Sigmoid colon (tissue), 7 donors: ENCODE data around the gene GPR65. TPM values are rescaled to one million over a fixed set of nuclear protein-coding genes. Genes with fewer than 3 reads are reported as not detected.

Experiments used
- DNase-seq: peaks from one replicate; pipeline ENCODE4 v3.0.0-alpha.2; 2019
- H3K27ac ChIP-seq, 4 donors: fragments of 200-600 bp; sonication (generic); one replicate each; pipeline ENCODE4 v1.5.1; 2016 to 2019; ENCODE audit warnings: mild to moderate bottlenecking in 1 of 4
- H3K27me3 ChIP-seq, 3 donors: fragments of 200-600 bp; sonication (generic); one replicate each; pipeline ENCODE4 v1.5.1; 2019; ENCODE audit warnings: mild to moderate bottlenecking in 1 of 3
- H3K36me3 ChIP-seq, 4 donors: fragments of 200-600 bp; sonication (generic); one replicate each; pipeline ENCODE4 v1.5.1; 2016 to 2019
- H3K4me1 ChIP-seq, 4 donors: fragments of 200-600 bp; sonication (generic); one replicate each; pipeline ENCODE4 v1.5.1; 2017 to 2019
- H3K4me3 ChIP-seq, 4 donors: fragments of 200-600 bp; sonication (generic); one replicate each; pipeline ENCODE4 v1.5.1; 2017 to 2019; ENCODE audit warnings: mild to moderate bottlenecking in 2 of 4, moderate library complexity in 1 of 4
- H3K9me3 ChIP-seq, 4 donors: fragments of 200-600 bp in 3 of 4; sonication (generic) in 3 of 4; one replicate each; pipeline versions ENCODE4 v1.5.1 to v1.6.1; 2013 to 2019
- EP300 ChIP-seq, 4 donors: sonication (generic); formaldehyde crosslinking; IDR thresholded peaks; one replicate each; pipeline ENCODE4 v1.6.1; 2017; ENCODE audit warnings: antibody characterized with exemption in 4 of 4
- POLR2A ChIP-seq, 2 donors: fragments of 450-650 bp; IDR thresholded peaks; one replicate each; pipeline ENCODE4 v1.6.1; 2016; ENCODE audit warnings: antibody characterized with exemption in 2 of 2, mild to moderate bottlenecking in 2 of 2, moderate library complexity in 2 of 2
- POLR2AphosphoS5 ChIP-seq, 4 donors: sonication (generic); formaldehyde crosslinking; IDR thresholded peaks; one replicate each; pipeline ENCODE4 v1.6.1; 2017; ENCODE audit warnings: antibody characterized with exemption in 4 of 4
- WGBS, 2 donors: extraction: QIAGEN DNeasy Blood & Tissue Kit; methylation state at CpG; one replicate each; pipeline ENCODE4 v1.1.7; 2013; 5-methylcytosine and 5-hydroxymethylcytosine counted together
- intact Hi-C: fragments of 100-400 bp; cut with DNase I; formaldehyde crosslinking; loops from one replicate; pipeline ENCODE4 v1.15.1; 2023
- polyA plus RNA-seq, 3 donors: library from polyadenylated mRNA; stranded (reverse); fragments of 200-250 nt; gene quantifications; one replicate each; pipeline ENCODE4 v1.2.3, GENCODE V29; 2013
- total RNA-seq, 4 donors: library from RNA; depleted of rRNA; stranded (reverse); fragments of >200 nt; gene quantifications; one replicate each; pipeline ENCODE4 v1.1.0, GENCODE V29; 2016
- TF ChIP-seq, protein P1 (sequence below), 4 experiments: fragments of 450-650 bp in 3 of 4; fragments of 200-600 bp in 1 of 4; IDR thresholded peaks; one replicate each; pipeline ENCODE4 v1.5.1; 2016 to 2019; ENCODE audit warnings: antibody characterized with exemption in 4 of 4, mild to moderate bottlenecking in 3 of 4, moderate library complexity in 2 of 4
- donor health status: healthy with polysubstance abuse.
- donor health status: Bipolar disorder and iron deficiency.
- donor health status: healthy.

GPR65 gene
- total and polyA plus RNA-seq, 7 donors, result 0.92 to 3.2 (median 1.4) TPM

DNA sequence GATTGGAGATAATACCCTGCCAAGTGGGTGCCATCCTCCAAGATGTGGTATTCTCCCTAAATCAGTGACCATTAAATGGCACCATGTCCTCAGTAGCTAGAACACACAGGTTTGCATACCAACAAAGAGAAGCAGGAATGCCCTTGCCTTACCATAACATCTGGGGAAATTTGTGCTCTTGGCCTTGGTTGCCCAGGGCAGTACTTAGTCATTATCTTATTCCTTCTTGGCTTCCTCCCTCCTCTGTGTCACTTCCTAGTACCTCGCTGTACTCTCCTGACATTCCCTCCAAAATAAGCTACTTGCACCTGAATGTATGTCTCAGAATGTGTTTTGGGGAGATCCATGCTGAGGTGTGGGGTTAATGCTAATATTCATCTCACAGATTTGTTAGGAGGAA is 43.4 kb downstream of the GPR65 start:
- Histone ChIP-seq H3K27me3 (no peaks in the 10 kb centered on the region), H3K9me3 (no peaks in the 10 kb centered on the region), H3K4me1 (no peaks in the 10 kb centered on the region), H3K27ac (peak overlapping the region in 1 of 4 donors; percentile 1), H3K4me3 (no peak overlapping the region), H3K36me3 (no peaks in the 10 kb centered on the region)
- TF ChIP-seq POLR2A (IDR thresholded peaks at IDR 0.05) (no peak), EP300 (IDR thresholded peaks at IDR 0.05) (no peak), POLR2AphosphoS5 (IDR thresholded peaks at IDR 0.05) (no peak)
- TF ChIP-seq, protein P1, sequence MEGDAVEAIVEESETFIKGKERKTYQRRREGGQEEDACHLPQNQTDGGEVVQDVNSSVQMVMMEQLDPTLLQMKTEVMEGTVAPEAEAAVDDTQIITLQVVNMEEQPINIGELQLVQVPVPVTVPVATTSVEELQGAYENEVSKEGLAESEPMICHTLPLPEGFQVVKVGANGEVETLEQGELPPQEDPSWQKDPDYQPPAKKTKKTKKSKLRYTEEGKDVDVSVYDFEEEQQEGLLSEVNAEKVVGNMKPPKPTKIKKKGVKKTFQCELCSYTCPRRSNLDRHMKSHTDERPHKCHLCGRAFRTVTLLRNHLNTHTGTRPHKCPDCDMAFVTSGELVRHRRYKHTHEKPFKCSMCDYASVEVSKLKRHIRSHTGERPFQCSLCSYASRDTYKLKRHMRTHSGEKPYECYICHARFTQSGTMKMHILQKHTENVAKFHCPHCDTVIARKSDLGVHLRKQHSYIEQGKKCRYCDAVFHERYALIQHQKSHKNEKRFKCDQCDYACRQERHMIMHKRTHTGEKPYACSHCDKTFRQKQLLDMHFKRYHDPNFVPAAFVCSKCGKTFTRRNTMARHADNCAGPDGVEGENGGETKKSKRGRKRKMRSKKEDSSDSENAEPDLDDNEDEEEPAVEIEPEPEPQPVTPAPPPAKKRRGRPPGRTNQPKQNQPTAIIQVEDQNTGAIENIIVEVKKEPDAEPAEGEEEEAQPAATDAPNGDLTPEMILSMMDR (IDR thresholded peaks at IDR 0.05), result no peak
- DNase-seq, result no peak
- WGBS, 2 donors, result 88 to 93% methylated on average over 1 of the region's 1 CpG
- intact Hi-C loops, result no loop called here

DNA sequence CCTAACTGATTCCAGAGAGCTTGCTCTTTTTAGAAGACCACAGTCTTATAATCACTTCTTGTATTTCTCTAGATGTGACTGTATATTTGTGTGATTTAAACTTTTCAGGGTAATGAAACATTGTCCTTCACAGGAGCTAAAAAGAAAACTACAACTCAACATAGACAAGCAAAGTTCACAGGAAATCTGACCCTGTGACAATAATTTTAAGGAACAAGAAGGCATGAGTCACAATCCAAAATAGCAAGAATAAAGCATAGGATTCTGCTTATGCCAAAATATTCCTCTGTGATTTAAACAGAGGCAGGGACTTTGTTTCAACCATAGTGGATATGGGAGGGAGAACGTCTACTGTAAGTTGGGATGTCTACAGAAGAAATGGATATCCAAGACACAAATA is 44.3 kb downstream of the GPR65 start:
- Histone ChIP-seq H3K27me3 (no peaks in the 10 kb centered on the region), H3K4me1 (no peaks in the 10 kb centered on the region), H3K27ac (peak overlapping the region in 1 of 4 donors; percentile 1), H3K9me3 (no peaks in the 10 kb centered on the region), H3K4me3 (no peak overlapping the region), H3K36me3 (no peaks in the 10 kb centered on the region)
- WGBS, 2 donors, result 84 to 85% methylated on average over 1 of the region's 1 CpG
- no peak for DNase-seq
- intact Hi-C loops, result no loop called here
- TF ChIP-seq POLR2A (IDR thresholded peaks at IDR 0.05), result no peak
- TF ChIP-seq POLR2AphosphoS5 (IDR thresholded peaks at IDR 0.05), result no peak
- TF ChIP-seq, protein P1 (IDR thresholded peaks at IDR 0.05), result no peak
- no peak for TF ChIP-seq EP300 (IDR thresholded peaks at IDR 0.05)

DNA sequence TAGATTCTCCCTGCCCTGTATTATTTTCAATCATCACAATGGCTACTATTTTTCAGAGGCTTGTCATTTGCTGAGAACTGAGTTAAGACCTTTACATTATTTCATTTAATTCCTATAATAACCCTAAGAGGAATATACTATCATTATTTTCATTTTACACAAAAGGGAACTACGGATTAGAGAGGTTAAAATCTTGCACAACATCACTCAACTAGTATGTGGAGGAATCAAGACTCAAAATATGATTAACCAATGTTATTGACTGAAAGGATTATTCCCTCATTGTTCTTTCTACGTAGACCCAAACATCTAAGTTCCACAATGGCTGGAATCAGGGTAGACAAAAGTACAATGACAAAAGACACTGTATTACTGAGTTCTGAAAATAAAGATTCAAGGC is 45.0 kb downstream of the GPR65 start:
- H3K4me1 ChIP-seq, result no peaks in the 10 kb centered on the region
- no peaks in the 10 kb centered on the region for H3K9me3 ChIP-seq
- H3K4me3 ChIP-seq, result no peak overlapping the region
- H3K27me3 ChIP-seq, result no peaks in the 10 kb centered on the region
- no peak for DNase-seq
- no peaks in the 10 kb centered on the region for H3K36me3 ChIP-seq
- WGBS, 2 donors, result 73 to 82% methylated on average over 2 of the region's 2 CpGs
- no peak overlapping the region for H3K27ac ChIP-seq
- TF ChIP-seq POLR2AphosphoS5 (IDR thresholded peaks at IDR 0.05), result no peak
- TF ChIP-seq, protein P1 (IDR thresholded peaks at IDR 0.05), result no peak
- TF ChIP-seq EP300 (IDR thresholded peaks at IDR 0.05), result no peak
- TF ChIP-seq POLR2A (IDR thresholded peaks at IDR 0.05), result no peak
- intact Hi-C loops, result no loop called here

DNA sequence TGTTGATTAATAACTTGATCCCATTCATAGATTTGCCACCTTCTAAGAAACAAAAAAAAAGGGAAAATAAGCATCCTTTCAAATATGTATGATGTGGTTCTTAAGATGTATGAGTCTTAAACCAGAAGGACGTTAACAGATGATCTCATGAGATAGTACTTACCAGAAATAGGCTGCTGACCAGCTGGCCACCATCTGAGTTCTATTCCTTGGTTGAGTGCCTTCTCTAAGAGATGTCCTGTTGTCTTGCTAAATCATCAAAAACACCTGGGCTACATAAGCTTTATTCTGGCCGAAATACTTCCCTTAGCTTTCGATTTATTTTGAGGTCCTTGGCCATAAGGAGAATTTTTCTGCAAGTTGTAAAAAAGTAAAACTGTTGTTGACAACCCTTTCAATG is 55.6 kb downstream of the GPR65 start:
- H3K27me3 ChIP-seq, result no peaks in the 10 kb centered on the region
- intact Hi-C loops, result no loop called here
- no peak overlapping the region for H3K27ac ChIP-seq
- H3K9me3 ChIP-seq, result no peaks in the 10 kb centered on the region
- WGBS, 2 donors, result 82 to 91% methylated on average over 3 of the region's 3 CpGs
- no peaks in the 10 kb centered on the region for H3K4me1 ChIP-seq
- no peak overlapping the region for H3K4me3 ChIP-seq
- TF ChIP-seq POLR2AphosphoS5 (IDR thresholded peaks at IDR 0.05) (no peak), EP300 (IDR thresholded peaks at IDR 0.05) (no peak), POLR2A (IDR thresholded peaks at IDR 0.05) (no peak)
- TF ChIP-seq, protein P1 (IDR thresholded peaks at IDR 0.05), result no peak
- no peaks in the 10 kb centered on the region for H3K36me3 ChIP-seq
- no peak for DNase-seq

DNA sequence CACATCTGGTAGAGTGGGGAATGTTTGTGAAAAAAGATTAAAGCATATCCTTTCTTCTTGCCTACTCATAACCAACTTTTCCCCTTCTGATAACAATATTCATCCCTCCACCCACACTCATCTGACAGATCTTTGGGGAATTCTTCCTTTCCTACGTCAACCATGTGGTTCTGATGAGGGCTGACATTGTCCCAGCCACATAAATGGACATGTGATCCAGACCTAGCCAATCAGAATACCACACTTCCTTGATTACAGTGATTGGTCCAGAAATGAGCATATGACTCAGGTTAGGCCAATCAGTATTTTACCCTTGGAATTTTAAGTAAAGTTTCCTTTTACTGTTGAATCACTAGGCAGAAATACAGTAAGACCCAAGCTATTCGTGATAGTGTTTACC is 58.9 kb downstream of the GPR65 start:
- Histone ChIP-seq H3K9me3 (no peaks in the 10 kb centered on the region), H3K27me3 (no peaks in the 10 kb centered on the region), H3K4me1 (no peaks in the 10 kb centered on the region), H3K36me3 (no peaks in the 10 kb centered on the region), H3K4me3 (no peak overlapping the region), H3K27ac (no peak overlapping the region)
- DNase-seq, result no peak
- intact Hi-C loops, result no loop called here
- no peak for TF ChIP-seq POLR2AphosphoS5 (IDR thresholded peaks at IDR 0.05)
- TF ChIP-seq, protein P1 (IDR thresholded peaks at IDR 0.05), result no peak
- no peak for TF ChIP-seq EP300 (IDR thresholded peaks at IDR 0.05)
- TF ChIP-seq POLR2A (IDR thresholded peaks at IDR 0.05), result no peak
- WGBS, 2 donors, result 88 to 90% methylated on average over 2 of the region's 2 CpGs
